ENCODE measurements around the gene BCKDHB.
"Not testable (repeated sequence)": the region's sequence is repeated elsewhere in the genome, so short reads cannot be mapped to it uniquely, and the experiment has no call there.

Gene BCKDHB

DNA sequence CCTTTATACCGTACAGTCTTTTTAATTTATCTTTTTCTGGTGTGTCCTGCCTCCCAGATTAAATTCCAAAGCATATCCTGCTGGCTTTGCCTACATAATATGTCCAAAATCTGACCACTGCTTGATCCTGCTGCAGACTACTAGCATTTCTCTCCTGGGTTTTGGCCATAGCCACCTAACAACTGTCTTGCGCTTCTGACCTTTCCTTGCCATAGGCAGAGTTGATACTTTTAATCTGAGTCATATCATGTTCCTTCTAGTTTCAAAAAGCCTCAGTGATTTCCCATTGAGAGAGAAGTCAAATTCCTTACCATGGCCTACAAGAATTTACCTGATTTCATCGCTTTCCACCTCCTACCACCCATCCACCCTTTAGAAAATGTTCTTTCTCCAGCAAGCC lies 104.8 kb downstream of the BCKDHB start:
- ChIA-PET CTCF (no interaction called here), POLR2A (no interaction called here)
- Histone ChIP-seq H3K27ac (ENCODE audit: insufficient read depth in 1 of 2, low read depth in 1 of 2, low read length in 2 of 2, poor library complexity in 1 of 2, severe bottlenecking in 2 of 2) (no peak overlapping the region), H3K4me3 (ENCODE audit: control insufficient read depth in 1 of 7, extremely low read depth in 1 of 7, insufficient read depth in 4 of 7, low read depth in 2 of 7, low read length in 6 of 7) (no peak overlapping the region), H3K36me3 (ENCODE audit: control insufficient read depth in 4 of 4, insufficient read depth in 4 of 4, low read length in 3 of 4) (peaks cover 0 to 3% (median 0%) of the 10 kb centered on the region in 4 experiments), H3K27me3 (replicated peaks in 2 of 5; ENCODE audit: control insufficient read depth in 4 of 5, insufficient read depth in 5 of 5, low read length in 4 of 5) (no peaks in the 10 kb centered on the region), H3K4me1 (ENCODE audit: control extremely low read depth in 1 of 4, control insufficient read depth in 4 of 4, insufficient read depth in 4 of 4, low read length in 3 of 4) (peaks cover 0 to 14% (median 6%) of the 10 kb centered on the region in 4 experiments), H3K9me3 (ENCODE audit: control extremely low read depth in 1 of 5, control insufficient read depth in 4 of 5, insufficient read depth in 2 of 5, low read depth in 1 of 5, low read length in 4 of 5) (peaks cover 0 to 2% (median 0%) of the 10 kb centered on the region in 5 experiments)
- no peak for DNase-seq
- WGBS (ENCODE audit: insufficient coverage): 100% methylated on average over 2 of the region's 3 CpGs

DNA sequence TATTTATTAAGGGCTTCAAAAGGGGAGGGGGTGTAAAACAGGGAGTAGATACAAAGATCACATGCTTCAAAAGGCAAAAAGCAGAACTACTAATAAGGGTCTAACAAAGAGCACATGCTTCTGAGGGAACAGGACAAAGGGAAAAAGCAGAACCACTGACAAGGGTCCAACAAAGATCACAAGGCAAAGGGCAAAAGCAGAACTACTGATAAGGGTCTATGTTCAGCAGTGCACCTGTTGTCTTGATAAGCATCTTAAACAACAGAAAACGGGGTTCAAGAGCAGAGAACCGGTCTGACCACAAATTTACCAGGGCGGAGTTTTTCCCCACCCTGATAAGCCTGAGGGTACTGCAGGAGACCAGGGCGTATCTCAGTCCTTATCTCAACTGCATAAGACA lies 105.4 kb downstream of the BCKDHB start:
- CTCF ChIA-PET: interaction anchor here (2.3 kb wide), 1 partner anchor 28 kb away, joined by 5 read pairs; no protein-coding TSS in a partner anchor
- H3K4me1 ChIP-seq (ENCODE audit: control extremely low read depth in 1 of 4, control insufficient read depth in 4 of 4, insufficient read depth in 4 of 4, low read length in 3 of 4): peaks cover 0 to 14% (median 6%) of the 10 kb centered on the region in 4 experiments
- H3K9me3 ChIP-seq (ENCODE audit: control extremely low read depth in 1 of 5, control insufficient read depth in 4 of 5, insufficient read depth in 2 of 5, low read depth in 1 of 5, low read length in 4 of 5); H3K27me3 ChIP-seq (replicated peaks in 2 of 5; ENCODE audit: control insufficient read depth in 4 of 5, insufficient read depth in 5 of 5, low read length in 4 of 5); H3K27ac ChIP-seq (ENCODE audit: insufficient read depth in 1 of 2, low read depth in 1 of 2, low read length in 2 of 2, poor library complexity in 1 of 2, severe bottlenecking in 2 of 2); POLR2A ChIA-PET; H3K4me3 ChIP-seq (ENCODE audit: control insufficient read depth in 1 of 7, extremely low read depth in 1 of 7, insufficient read depth in 4 of 7, low read depth in 2 of 7, low read length in 6 of 7); H3K36me3 ChIP-seq (ENCODE audit: control insufficient read depth in 4 of 4, insufficient read depth in 4 of 4, low read length in 3 of 4): not testable (repeated sequence)
- peak in 2 of 3 donors; percentile 29 to 55 for DNase-seq
- 18% methylated on average over 2 of the region's 4 CpGs for WGBS (ENCODE audit: insufficient coverage)

DNA sequence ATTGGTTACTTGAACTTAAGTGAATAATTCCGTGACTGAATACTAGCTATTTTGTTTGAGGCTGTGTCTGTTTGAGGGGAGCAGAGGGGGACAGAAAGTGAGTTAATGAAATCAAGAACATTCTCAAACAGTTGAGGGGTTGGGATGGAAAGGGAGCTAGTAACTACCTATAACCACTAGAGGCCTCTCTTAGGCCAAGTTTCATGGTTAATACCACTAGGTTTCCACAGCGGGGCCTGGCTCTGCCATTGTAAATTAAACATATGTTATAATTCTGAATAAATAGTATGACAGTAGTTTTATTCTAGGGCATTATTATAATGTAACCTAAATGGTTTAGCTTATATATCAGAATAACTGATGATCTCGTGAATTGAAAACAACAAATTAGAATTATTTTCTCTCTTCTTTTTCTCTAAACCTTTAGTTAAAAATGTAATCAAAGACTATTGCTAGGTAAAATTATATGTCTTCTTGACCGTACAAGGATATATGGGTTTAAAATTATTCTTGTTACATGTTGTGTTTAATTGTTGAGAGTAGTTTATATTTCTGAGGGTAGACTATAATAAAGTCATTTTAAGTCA lies 108.1 kb downstream of the BCKDHB start:
- ChIA-PET POLR2A (no interaction called here), CTCF (interaction anchor here (0.9 to 2.3 kb wide), 9 partner anchors 8 to 115 kb away, joined by 3 to 12 read pairs (median 4); no protein-coding TSS in a partner anchor)
- no CpG with 5 or more reads among the region's 4 CpGs for WGBS (ENCODE audit: insufficient coverage)
- Histone ChIP-seq H3K27ac (ENCODE audit: insufficient read depth in 1 of 2, low read depth in 1 of 2, low read length in 2 of 2, poor library complexity in 1 of 2, severe bottlenecking in 2 of 2) (no peak overlapping the region), H3K36me3 (ENCODE audit: control insufficient read depth in 4 of 4, insufficient read depth in 4 of 4, low read length in 3 of 4) (peaks cover 0 to 3% (median 3%) of the 10 kb centered on the region in 4 experiments), H3K27me3 (replicated peaks in 2 of 5; ENCODE audit: control insufficient read depth in 4 of 5, insufficient read depth in 5 of 5, low read length in 4 of 5) (no peaks in the 10 kb centered on the region), H3K4me3 (ENCODE audit: control insufficient read depth in 1 of 7, extremely low read depth in 1 of 7, insufficient read depth in 4 of 7, low read depth in 2 of 7, low read length in 6 of 7) (no peak overlapping the region), H3K9me3 (ENCODE audit: control extremely low read depth in 1 of 5, control insufficient read depth in 4 of 5, insufficient read depth in 2 of 5, low read depth in 1 of 5, low read length in 4 of 5) (peaks cover 0 to 2% (median 1%) of the 10 kb centered on the region in 5 experiments), H3K4me1 (ENCODE audit: control extremely low read depth in 1 of 4, control insufficient read depth in 4 of 4, insufficient read depth in 4 of 4, low read length in 3 of 4) (peaks cover 0 to 4% (median under 1%) of the 10 kb centered on the region in 4 experiments)
- peak in 2 of 3 donors; percentile 61 to 62 for DNase-seq

DNA sequence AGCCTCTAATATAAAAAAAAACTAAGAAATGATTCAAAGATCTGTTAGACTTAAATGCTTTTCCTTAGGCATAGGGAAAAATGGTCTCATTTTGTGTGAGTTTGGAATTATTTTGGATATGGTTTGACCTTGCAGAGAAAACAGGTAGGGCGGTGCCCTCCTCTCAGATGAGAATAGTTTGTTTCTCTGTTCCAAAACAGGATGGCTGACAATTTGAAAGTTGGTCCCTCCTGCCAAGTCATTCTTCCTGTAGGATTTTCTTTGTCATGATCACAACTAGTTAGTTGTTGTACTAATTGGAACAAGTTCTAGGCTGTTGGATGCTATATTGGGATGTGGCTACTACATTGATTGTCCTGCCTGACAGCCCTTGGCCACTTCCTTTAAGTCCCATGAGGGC lies 108.6 kb downstream of the BCKDHB start:
- POLR2A ChIA-PET: no interaction called here
- no peak overlapping the region for H3K27ac ChIP-seq (ENCODE audit: insufficient read depth in 1 of 2, low read depth in 1 of 2, low read length in 2 of 2, poor library complexity in 1 of 2, severe bottlenecking in 2 of 2)
- no peak overlapping the region for H3K4me3 ChIP-seq (ENCODE audit: control insufficient read depth in 1 of 7, extremely low read depth in 1 of 7, insufficient read depth in 4 of 7, low read depth in 2 of 7, low read length in 6 of 7)
- WGBS (ENCODE audit: insufficient coverage): 100% methylated on average over 1 of the region's 1 CpG
- no peaks in the 10 kb centered on the region for H3K27me3 ChIP-seq (replicated peaks in 2 of 5; ENCODE audit: control insufficient read depth in 4 of 5, insufficient read depth in 5 of 5, low read length in 4 of 5)
- H3K4me1 ChIP-seq (ENCODE audit: control extremely low read depth in 1 of 4, control insufficient read depth in 4 of 4, insufficient read depth in 4 of 4, low read length in 3 of 4): peaks cover 0 to 4% (median 0%) of the 10 kb centered on the region in 4 experiments
- DNase-seq: no peak
- H3K9me3 ChIP-seq (ENCODE audit: control extremely low read depth in 1 of 5, control insufficient read depth in 4 of 5, insufficient read depth in 2 of 5, low read depth in 1 of 5, low read length in 4 of 5): peaks cover 0 to 3% (median 2%) of the 10 kb centered on the region in 5 experiments
- peaks cover 0 to 5% (median 4%) of the 10 kb centered on the region in 4 experiments for H3K36me3 ChIP-seq (ENCODE audit: control insufficient read depth in 4 of 4, insufficient read depth in 4 of 4, low read length in 3 of 4)
- CTCF ChIA-PET: interaction anchor here (1.3 to 2.0 kb wide), 3 partner anchors 11 to 83 kb away, joined by 3 to 12 read pairs (median 4); no protein-coding TSS in a partner anchor

DNA sequence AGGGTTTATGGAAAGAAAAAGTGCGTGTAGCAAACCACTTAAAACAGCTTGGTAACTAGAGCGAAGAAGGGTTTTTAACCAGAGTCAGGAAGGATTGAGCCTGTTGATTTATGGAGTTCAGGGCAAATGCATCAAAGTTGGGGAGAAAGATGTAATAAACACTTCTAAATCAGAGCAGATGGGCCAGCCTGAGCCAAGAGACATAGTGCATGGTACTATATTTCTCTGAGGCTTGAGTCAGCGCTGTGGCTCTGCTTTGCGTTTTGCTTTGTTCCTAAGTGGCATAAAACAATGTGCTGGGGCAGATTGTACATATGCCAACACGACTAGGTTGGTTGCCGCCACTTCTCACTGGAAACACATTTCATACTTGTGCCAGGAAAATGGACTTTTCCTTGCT lies 111.3 kb downstream of the BCKDHB start:
- ChIA-PET POLR2A (no interaction called here), CTCF (no interaction called here)
- no peaks in the 10 kb centered on the region for H3K27me3 ChIP-seq (replicated peaks in 2 of 5; ENCODE audit: control insufficient read depth in 4 of 5, insufficient read depth in 5 of 5, low read length in 4 of 5)
- WGBS (ENCODE audit: insufficient coverage): 94% methylated on average over 5 of the region's 6 CpGs
- no peaks in the 10 kb centered on the region for H3K4me1 ChIP-seq (ENCODE audit: control extremely low read depth in 1 of 4, control insufficient read depth in 4 of 4, insufficient read depth in 4 of 4, low read length in 3 of 4)
- no peak overlapping the region for H3K4me3 ChIP-seq (ENCODE audit: control insufficient read depth in 1 of 7, extremely low read depth in 1 of 7, insufficient read depth in 4 of 7, low read depth in 2 of 7, low read length in 6 of 7)
- H3K36me3 ChIP-seq (ENCODE audit: control insufficient read depth in 4 of 4, insufficient read depth in 4 of 4, low read length in 3 of 4): peaks cover 0 to 5% (median 2%) of the 10 kb centered on the region in 4 experiments
- peaks cover 0 to 3% (median 0%) of the 10 kb centered on the region in 5 experiments for H3K9me3 ChIP-seq (ENCODE audit: control extremely low read depth in 1 of 5, control insufficient read depth in 4 of 5, insufficient read depth in 2 of 5, low read depth in 1 of 5, low read length in 4 of 5)
- H3K27ac ChIP-seq (ENCODE audit: insufficient read depth in 1 of 2, low read depth in 1 of 2, low read length in 2 of 2, poor library complexity in 1 of 2, severe bottlenecking in 2 of 2): no peak overlapping the region
- DNase-seq: no peak

DNA sequence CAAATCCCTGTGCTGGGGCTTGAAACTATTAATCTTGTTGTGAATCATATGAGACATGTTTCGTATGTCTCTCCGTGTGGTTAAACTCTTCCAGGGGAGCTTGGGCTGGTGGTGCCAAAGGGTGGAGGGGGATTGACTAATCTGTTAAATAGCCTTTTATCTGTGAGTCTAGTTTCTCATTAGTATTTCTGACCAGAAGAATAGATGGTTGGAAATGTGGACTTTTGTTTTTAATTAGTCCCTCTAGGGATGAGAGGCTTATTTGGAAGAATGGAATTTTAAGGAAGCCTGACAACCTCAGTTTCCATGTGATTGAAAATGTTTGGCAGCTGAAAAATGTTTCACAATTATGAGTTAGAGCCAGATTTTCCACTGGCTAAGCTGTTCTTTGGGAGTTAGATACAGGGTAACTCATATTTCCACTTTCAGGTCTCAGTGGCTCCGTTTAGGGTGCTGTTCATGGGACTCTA lies 117.3 kb downstream of the BCKDHB start:
- no peak for DNase-seq
- 100% methylated on average over 2 of the region's 3 CpGs for whole genome bisulfite sequencing (ENCODE audit: insufficient coverage)
- Histone ChIP-seq H3K4me3 (ENCODE audit: control insufficient read depth in 1 of 7, extremely low read depth in 1 of 7, insufficient read depth in 4 of 7, low read depth in 2 of 7, low read length in 6 of 7) (no peak overlapping the region), H3K9me3 (ENCODE audit: control extremely low read depth in 1 of 5, control insufficient read depth in 4 of 5, insufficient read depth in 2 of 5, low read depth in 1 of 5, low read length in 4 of 5) (peaks cover 0 to 3% (median 0%) of the 10 kb centered on the region in 5 experiments), H3K27me3 (replicated peaks in 2 of 5; ENCODE audit: control insufficient read depth in 4 of 5, insufficient read depth in 5 of 5, low read length in 4 of 5) (no peaks in the 10 kb centered on the region), H3K4me1 (ENCODE audit: control extremely low read depth in 1 of 4, control insufficient read depth in 4 of 4, insufficient read depth in 4 of 4, low read length in 3 of 4) (no peaks in the 10 kb centered on the region), H3K27ac (ENCODE audit: insufficient read depth in 1 of 2, low read depth in 1 of 2, low read length in 2 of 2, poor library complexity in 1 of 2, severe bottlenecking in 2 of 2) (no peak overlapping the region), H3K36me3 (ENCODE audit: control insufficient read depth in 4 of 4, insufficient read depth in 4 of 4, low read length in 3 of 4) (peaks cover 0 to 7% (median 2%) of the 10 kb centered on the region in 4 experiments)
- POLR2A ChIA-PET: no interaction called here
- CTCF ChIA-PET: no interaction called here

DNA sequence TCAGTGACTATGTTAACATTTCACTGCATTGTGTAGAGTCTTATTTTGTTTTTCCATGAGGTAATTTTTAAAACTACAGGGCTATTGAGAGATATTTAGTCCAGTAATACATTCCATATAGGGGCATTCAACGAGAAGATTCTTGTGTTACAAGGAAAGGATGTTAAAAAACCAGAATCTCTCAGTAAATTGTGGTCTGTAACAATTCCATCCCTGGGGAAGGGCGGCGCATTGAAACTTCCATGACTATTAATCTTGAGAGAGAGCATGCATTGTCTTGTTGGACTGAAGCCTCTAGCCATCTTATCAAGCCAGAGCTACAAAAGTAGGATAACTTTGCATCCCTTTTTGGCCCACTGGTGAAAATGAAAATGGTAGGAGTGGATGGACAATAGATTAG lies 119.7 kb downstream of the BCKDHB start:
- ChIA-PET CTCF (no interaction called here), POLR2A (no interaction called here)
- Histone ChIP-seq H3K9me3 (ENCODE audit: control extremely low read depth in 1 of 5, control insufficient read depth in 4 of 5, insufficient read depth in 2 of 5, low read depth in 1 of 5, low read length in 4 of 5) (no peaks in the 10 kb centered on the region), H3K4me1 (ENCODE audit: control extremely low read depth in 1 of 4, control insufficient read depth in 4 of 4, insufficient read depth in 4 of 4, low read length in 3 of 4) (no peaks in the 10 kb centered on the region), H3K27ac (ENCODE audit: insufficient read depth in 1 of 2, low read depth in 1 of 2, low read length in 2 of 2, poor library complexity in 1 of 2, severe bottlenecking in 2 of 2) (no peak overlapping the region), H3K4me3 (ENCODE audit: control insufficient read depth in 1 of 7, extremely low read depth in 1 of 7, insufficient read depth in 4 of 7, low read depth in 2 of 7, low read length in 6 of 7) (no peak overlapping the region), H3K27me3 (replicated peaks in 2 of 5; ENCODE audit: control insufficient read depth in 4 of 5, insufficient read depth in 5 of 5, low read length in 4 of 5) (no peaks in the 10 kb centered on the region), H3K36me3 (ENCODE audit: control insufficient read depth in 4 of 4, insufficient read depth in 4 of 4, low read length in 3 of 4) (peaks cover 0 to 4% (median 0%) of the 10 kb centered on the region in 4 experiments)
- DNase-seq: no peak
- WGBS (ENCODE audit: insufficient coverage): 100% methylated on average over 2 of the region's 3 CpGs
